Kidney (tissue), 14 donors: ENCODE data around the gene FYCO1. TPM values are rescaled to one million over a fixed set of nuclear protein-coding genes. Genes with fewer than 3 reads are reported as not detected.

ENCODE experiments used
- DNase-seq, 5 donors: peaks; one replicate each; pipeline ENCODE4 v3.0.0-alpha.2; 2013 to 2020
- FAIRE-seq: peaks from 2 replicates; lab custom pipeline; 2012; peaks lifted over from hg19 to GRCh38; lab: Jason Lieb, UNC
- H3K27ac ChIP-seq, 2 donors: one replicate each; pipeline ENCODE4 v1.7.0; 2013; ENCODE audit warnings: low read depth in 2 of 2, low read length in 2 of 2, inconsistent platforms in 1 of 2
- H3K27me3 ChIP-seq: one replicate; pipeline ENCODE4 v1.7.1; 2013; ENCODE audit warnings: low read length, inconsistent platforms; ENCODE audit not compliant: control insufficient read depth, insufficient read depth
- H3K36me3 ChIP-seq, 3 donors: one replicate each; pipeline versions ENCODE4 v1.7.0 to v1.7.1; 2013; ENCODE audit warnings: low read length in 3 of 3, control low read depth in 1 of 3, inconsistent platforms in 1 of 3; ENCODE audit not compliant: insufficient read depth in 3 of 3, control insufficient read depth in 2 of 3
- H3K4me1 ChIP-seq, 3 donors: one replicate each; pipeline versions ENCODE4 v1.7.0 to v1.7.1; 2013; ENCODE audit warnings: low read length in 3 of 3, inconsistent platforms in 1 of 3, low read depth in 1 of 3; ENCODE audit not compliant: control insufficient read depth in 2 of 3, insufficient read depth in 2 of 3
- H3K4me3 ChIP-seq, 3 donors: one replicate each; pipeline versions ENCODE4 v1.7.0 to v1.8.1; 2013; ENCODE audit warnings: low read length in 3 of 3, control low read depth in 1 of 3, inconsistent platforms in 1 of 3
- H3K9ac ChIP-seq, 3 donors: one replicate each; pipeline versions ENCODE4 v1.7.0 to v1.7.1; 2013; ENCODE audit warnings: low read length in 3 of 3, control low read depth in 1 of 3, inconsistent platforms in 1 of 3
- H3K9me3 ChIP-seq, 3 donors: one replicate each; pipeline versions ENCODE4 v1.7.0 to v1.7.1; 2013; ENCODE audit warnings: low read length in 3 of 3, control low read depth in 1 of 3, inconsistent platforms in 1 of 3; ENCODE audit not compliant: control insufficient read depth in 2 of 3, insufficient read depth in 1 of 3
- CTCF ChIP-seq: IDR thresholded peaks from 3 replicates; pipeline ENCODE4 v1.5.1; 2012; ENCODE audit warnings: mild to moderate bottlenecking, moderate library complexity, borderline replicate concordance; ENCODE audit not compliant: insufficient read depth; ENCODE audit errors: extremely low read depth
- intact Hi-C: fragments of 100-400 bp; cut with DNase I; formaldehyde crosslinking; loops from one replicate; pipeline ENCODE4 v1.11.1; 2022
- polyA plus RNA-seq: library from polyadenylated mRNA; stranded (reverse); fragments of 350-450 nt; fragmentation: Illumina TruSeq; extraction: RNeasy Lipid Tissue Mini Kit (QIAGEN cat#74804); gene quantifications from one replicate; pipeline ENCODE4 v1.2.3, GENCODE V29; 2014; ENCODE audit warnings: low read depth, low replicate concordance; ENCODE audit not compliant: insufficient read depth
- total RNA-seq: library from RNA; stranded (reverse); fragmentation: NEBNext Ultra II Directional; extraction: Animal tissue kit (Norgen Biotek cat#: 25700); gene quantifications from one replicate; pipeline ENCODE4 v1.2.1, GENCODE V29; 2021
- donor health status: control.
- donor health status: control.
- donor health status: control.
- donor health status: control.
- donor health status: control.
- donor health status: DM: yes; HTN: yes; CAD: no.
- donor health status: Normal renal cell carcinoma (clear cell type).

The FYCO1 gene
- total and polyA plus RNA-seq, 2 donors from 2014 or later = 11.1 to 39.1 TPM

GRCh38 chr3:45953536-45953935 is 42.1 kb downstream of the FYCO1 start:
- intact Hi-C loops = no loop called here
- no peak overlapping the region for H3K9ac ChIP-seq
- H3K4me1 ChIP-seq = peaks cover 0 to 10% (median 5%) of the 10 kb centered on the region in 3 donors
- peak overlapping the region in 1 of 2 donors; percentile 35 for H3K27ac ChIP-seq
- H3K27me3 ChIP-seq = no peaks in the 10 kb centered on the region
- TF ChIP-seq CTCF = no peak
- H3K4me3 ChIP-seq = no peak overlapping the region
- H3K36me3 ChIP-seq = peaks cover 8 to 51% (median 42%) of the 10 kb centered on the region in 3 donors
- DNase-seq = peak in 2 of 5 donors; percentile 43 to 50
- FAIRE-seq = no peak
- H3K9me3 ChIP-seq = no peaks in the 10 kb centered on the region

- H3K27ac ChIP-seq = no peak overlapping the region
- no peak for FAIRE-seq
- no peaks in the 10 kb centered on the region for H3K27me3 ChIP-seq
- intact Hi-C loops = no loop called here
- no peak for DNase-seq
- TF ChIP-seq CTCF = no peak
- no peak overlapping the region for H3K4me3 ChIP-seq
- no peaks in the 10 kb centered on the region for H3K9me3 ChIP-seq
- peaks cover 0 to 10% (median 5%) of the 10 kb centered on the region in 3 donors for H3K4me1 ChIP-seq
- H3K9ac ChIP-seq = no peak overlapping the region
- H3K36me3 ChIP-seq = peaks cover 8 to 50% (median 37%) of the 10 kb centered on the region in 3 donors
Observed at GRCh38 chr3:45952456-45952855, 43.2 kb downstream of the FYCO1 start.

GRCh38 chr3:45951946-45952345 is 43.7 kb downstream of the FYCO1 start:
- intact Hi-C loops = no loop called here
- no peak for FAIRE-seq
- H3K9ac ChIP-seq = no peak overlapping the region
- H3K9me3 ChIP-seq = no peaks in the 10 kb centered on the region
- H3K4me1 ChIP-seq = peaks cover 0 to 10% (median 5%) of the 10 kb centered on the region in 3 donors
- no peaks in the 10 kb centered on the region for H3K27me3 ChIP-seq
- TF ChIP-seq CTCF = no peak
- peaks cover 8 to 55% (median 38%) of the 10 kb centered on the region in 3 donors for H3K36me3 ChIP-seq
- H3K27ac ChIP-seq = no peak overlapping the region
- no peak for DNase-seq
- no peak overlapping the region for H3K4me3 ChIP-seq
